ENCODE measurements around the gene KHDC4. TPM values are rescaled to one million over a fixed set of nuclear protein-coding genes. Genes with fewer than 3 reads are reported as not detected.

KHDC4 gene
- total RNA-seq, 1 experiment from 2014 or later: 90.9 TPM

GRCh38 chr1:155873860-155874259 lies 60.4 kb downstream of the KHDC4 start:
- CTCF ChIA-PET: interaction anchor here (0.6 to 0.9 kb wide), 3 partner anchors 40 to 862 kb away, joined by 3 read pairs; no protein-coding TSS in a partner anchor
- no TSS peak for BruUV-seq (replicated peaks)
- DNase-seq (ENCODE audit: unreplicated experiment): peak; percentile 20
- Mint-ChIP-seq H3K27me3 (ENCODE audit: insufficient read depth, unreplicated experiment) (no peaks in the 10 kb centered on the region), H3K9me3 (ENCODE audit: unreplicated experiment) (no peaks in the 10 kb centered on the region), H3K27ac (ENCODE audit: low read depth, unreplicated experiment) (no peak overlapping the region), H3K4me1 (ENCODE audit: insufficient read depth, unreplicated experiment) (peaks cover 6% of the 10 kb centered on the region), H3K4me3 (ENCODE audit: unreplicated experiment) (no peak overlapping the region), H3K36me3 (ENCODE audit: insufficient read depth, unreplicated experiment) (no peaks in the 10 kb centered on the region)
- intact Hi-C loops (cut with micrococcal nuclease): no loop called here
- TF ChIP-seq CTCF (IDR thresholded peaks at IDR 0.05; ENCODE audit: unreplicated experiment): no peak
- POLR2A ChIA-PET: interaction anchor here (1.1 to 3.0 kb wide), 6 partner anchors 9 to 36 kb away, joined by 3 to 8 read pairs (median 3); partner anchors contain the start of gene SYT11

GRCh38 chr1:155872527-155872926 lies 61.7 kb downstream of the KHDC4 start:
- Mint-ChIP-seq H3K4me3 (ENCODE audit: unreplicated experiment) (no peak overlapping the region), H3K36me3 (ENCODE audit: insufficient read depth, unreplicated experiment) (no peaks in the 10 kb centered on the region), H3K9me3 (ENCODE audit: unreplicated experiment) (no peaks in the 10 kb centered on the region), H3K4me1 (ENCODE audit: insufficient read depth, unreplicated experiment) (peaks cover 6% of the 10 kb centered on the region), H3K27ac (ENCODE audit: low read depth, unreplicated experiment) (no peak overlapping the region), H3K27me3 (ENCODE audit: insufficient read depth, unreplicated experiment) (no peaks in the 10 kb centered on the region)
- no peak for TF ChIP-seq CTCF (IDR thresholded peaks at IDR 0.05; ENCODE audit: unreplicated experiment)
- intact Hi-C loops (cut with micrococcal nuclease): no loop called here
- no TSS peak for BruUV-seq (replicated peaks)
- POLR2A ChIA-PET: interaction anchor here (1.2 to 3.0 kb wide), 8 partner anchors 10 to 38 kb away, joined by 3 to 8 read pairs (median 4); partner anchors contain the start of genes GON4L and SYT11
- CTCF ChIA-PET: interaction anchor here (0.7 kb wide), 1 partner anchor 8 kb away, joined by 3 read pairs; no protein-coding TSS in a partner anchor
- no peak for DNase-seq (ENCODE audit: unreplicated experiment)

GRCh38 chr1:155871390-155871789 lies 62.8 kb downstream of the KHDC4 start:
- DNase-seq (ENCODE audit: unreplicated experiment): peak; percentile 30
- ChIA-PET CTCF (interaction anchor here (1.5 kb wide), 1 partner anchor 14 kb away, joined by 5 read pairs; no protein-coding TSS in a partner anchor), POLR2A (interaction anchor here (0.7 to 3.0 kb wide), 5 partner anchors 13 to 27 kb away, joined by 3 to 8 read pairs (median 4); partner anchors contain the start of gene GON4L)
- H3K27me3 Mint-ChIP-seq (ENCODE audit: insufficient read depth, unreplicated experiment): no peaks in the 10 kb centered on the region
- no peak overlapping the region for H3K27ac Mint-ChIP-seq (ENCODE audit: low read depth, unreplicated experiment)
- no peak for TF ChIP-seq CTCF (IDR thresholded peaks at IDR 0.05; ENCODE audit: unreplicated experiment)
- no peak overlapping the region for H3K4me3 Mint-ChIP-seq (ENCODE audit: unreplicated experiment)
- H3K4me1 Mint-ChIP-seq (ENCODE audit: insufficient read depth, unreplicated experiment): peaks cover 6% of the 10 kb centered on the region
- no peaks in the 10 kb centered on the region for H3K36me3 Mint-ChIP-seq (ENCODE audit: insufficient read depth, unreplicated experiment)
- BruUV-seq (replicated peaks): no TSS peak
- no peaks in the 10 kb centered on the region for H3K9me3 Mint-ChIP-seq (ENCODE audit: unreplicated experiment)
- intact Hi-C loops (cut with micrococcal nuclease): no loop called here

GRCh38 chr1:155867766-155868165 lies 66.4 kb downstream of the KHDC4 start:
- ChIA-PET CTCF (no interaction called here), POLR2A (interaction anchor here (1.3 kb wide), 1 partner anchor 11 kb away, joined by 4 read pairs; the partner anchor contains the start of gene GON4L)
- Mint-ChIP-seq H3K27ac (ENCODE audit: low read depth, unreplicated experiment) (no peak overlapping the region), H3K9me3 (ENCODE audit: unreplicated experiment) (no peaks in the 10 kb centered on the region), H3K27me3 (ENCODE audit: insufficient read depth, unreplicated experiment) (peaks cover 3% of the 10 kb centered on the region), H3K4me1 (ENCODE audit: insufficient read depth, unreplicated experiment) (peaks cover 6% of the 10 kb centered on the region), H3K4me3 (ENCODE audit: unreplicated experiment) (no peak overlapping the region), H3K36me3 (ENCODE audit: insufficient read depth, unreplicated experiment) (no peaks in the 10 kb centered on the region)
- intact Hi-C loops (cut with micrococcal nuclease): no loop called here
- no peak for TF ChIP-seq CTCF (IDR thresholded peaks at IDR 0.05; ENCODE audit: unreplicated experiment)
- BruUV-seq (replicated peaks): no TSS peak
- no peak for DNase-seq (ENCODE audit: unreplicated experiment)
